ENCODE data around the gene MRTFA. TPM values are rescaled to one million over a fixed set of nuclear protein-coding genes. Genes with fewer than 3 reads are reported as not detected.
A peak's percentile ranks its signal among the peaks of the same experiment; 100 is the strongest.

The MRTFA gene
- total and polyA plus RNA-seq, 9 of the 15 experiments (the other 6 are each of a cell fraction or from before 2014, with no cell fraction given): 0.84 to 21.1 (median 3.7) TPM

DNA sequence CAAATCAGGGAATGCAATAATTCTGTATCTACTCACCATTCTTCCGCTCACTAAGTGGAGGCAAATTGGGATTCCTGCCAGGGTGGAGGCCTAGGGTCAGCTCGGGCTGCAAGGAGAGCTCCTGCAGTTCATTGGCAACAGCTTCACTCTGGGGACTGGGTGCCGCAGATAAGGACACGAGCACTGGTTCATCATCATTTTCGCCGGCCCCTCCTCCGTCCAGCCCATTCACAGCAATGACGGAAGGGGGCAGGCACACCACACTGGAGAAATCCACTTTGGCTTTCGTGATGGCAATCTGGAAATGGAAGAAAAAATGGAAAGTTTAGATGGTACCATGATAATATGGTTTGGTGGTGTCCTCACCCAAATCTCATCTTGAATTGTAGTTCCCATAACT, 84.4 kb downstream of the MRTFA start (continued):
- TF ChIP-seq, protein P1, sequence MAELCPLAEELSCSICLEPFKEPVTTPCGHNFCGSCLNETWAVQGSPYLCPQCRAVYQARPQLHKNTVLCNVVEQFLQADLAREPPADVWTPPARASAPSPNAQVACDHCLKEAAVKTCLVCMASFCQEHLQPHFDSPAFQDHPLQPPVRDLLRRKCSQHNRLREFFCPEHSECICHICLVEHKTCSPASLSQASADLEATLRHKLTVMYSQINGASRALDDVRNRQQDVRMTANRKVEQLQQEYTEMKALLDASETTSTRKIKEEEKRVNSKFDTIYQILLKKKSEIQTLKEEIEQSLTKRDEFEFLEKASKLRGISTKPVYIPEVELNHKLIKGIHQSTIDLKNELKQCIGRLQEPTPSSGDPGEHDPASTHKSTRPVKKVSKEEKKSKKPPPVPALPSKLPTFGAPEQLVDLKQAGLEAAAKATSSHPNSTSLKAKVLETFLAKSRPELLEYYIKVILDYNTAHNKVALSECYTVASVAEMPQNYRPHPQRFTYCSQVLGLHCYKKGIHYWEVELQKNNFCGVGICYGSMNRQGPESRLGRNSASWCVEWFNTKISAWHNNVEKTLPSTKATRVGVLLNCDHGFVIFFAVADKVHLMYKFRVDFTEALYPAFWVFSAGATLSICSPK (IDR thresholded peaks at IDR 0.05; ENCODE audit: borderline replicate concordance): no peak
- no peak for TF ChIP-seq ZNF274 (IDR thresholded peaks at IDR 0.05; ENCODE audit: borderline replicate concordance, low read depth, low read length)
- TF ChIP-seq PYGO2 (tag; IDR thresholded peaks at IDR 0.05): no peak
- TF ChIP-seq, protein P2, sequence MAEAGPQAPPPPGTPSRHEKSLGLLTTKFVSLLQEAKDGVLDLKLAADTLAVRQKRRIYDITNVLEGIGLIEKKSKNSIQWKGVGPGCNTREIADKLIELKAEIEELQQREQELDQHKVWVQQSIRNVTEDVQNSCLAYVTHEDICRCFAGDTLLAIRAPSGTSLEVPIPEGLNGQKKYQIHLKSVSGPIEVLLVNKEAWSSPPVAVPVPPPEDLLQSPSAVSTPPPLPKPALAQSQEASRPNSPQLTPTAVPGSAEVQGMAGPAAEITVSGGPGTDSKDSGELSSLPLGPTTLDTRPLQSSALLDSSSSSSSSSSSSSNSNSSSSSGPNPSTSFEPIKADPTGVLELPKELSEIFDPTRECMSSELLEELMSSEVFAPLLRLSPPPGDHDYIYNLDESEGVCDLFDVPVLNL (CRISPR knock-in tag; IDR thresholded peaks at IDR 0.05; ENCODE audit: low read depth): no peak
- no peak for TF ChIP-seq ZNF146 (CRISPR knock-in tag; IDR thresholded peaks at IDR 0.05; ENCODE audit: unreplicated experiment)
- no peak for TF ChIP-seq ZNF165 (CRISPR knock-in tag; IDR thresholded peaks at IDR 0.05; ENCODE audit: borderline replicate concordance)
- no peak for TF ChIP-seq RFX5 (IDR thresholded peaks at IDR 0.05; ENCODE audit: low read depth, low read length)
- TF ChIP-seq, protein P3, sequence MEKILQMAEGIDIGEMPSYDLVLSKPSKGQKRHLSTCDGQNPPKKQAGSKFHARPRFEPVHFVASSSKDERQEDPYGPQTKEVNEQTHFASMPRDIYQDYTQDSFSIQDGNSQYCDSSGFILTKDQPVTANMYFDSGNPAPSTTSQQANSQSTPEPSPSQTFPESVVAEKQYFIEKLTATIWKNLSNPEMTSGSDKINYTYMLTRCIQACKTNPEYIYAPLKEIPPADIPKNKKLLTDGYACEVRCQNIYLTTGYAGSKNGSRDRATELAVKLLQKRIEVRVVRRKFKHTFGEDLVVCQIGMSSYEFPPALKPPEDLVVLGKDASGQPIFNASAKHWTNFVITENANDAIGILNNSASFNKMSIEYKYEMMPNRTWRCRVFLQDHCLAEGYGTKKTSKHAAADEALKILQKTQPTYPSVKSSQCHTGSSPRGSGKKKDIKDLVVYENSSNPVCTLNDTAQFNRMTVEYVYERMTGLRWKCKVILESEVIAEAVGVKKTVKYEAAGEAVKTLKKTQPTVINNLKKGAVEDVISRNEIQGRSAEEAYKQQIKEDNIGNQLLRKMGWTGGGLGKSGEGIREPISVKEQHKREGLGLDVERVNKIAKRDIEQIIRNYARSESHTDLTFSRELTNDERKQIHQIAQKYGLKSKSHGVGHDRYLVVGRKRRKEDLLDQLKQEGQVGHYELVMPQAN (IDR thresholded peaks at IDR 0.05; ENCODE audit: borderline replicate concordance): no peak
- TF ChIP-seq, protein P4, sequence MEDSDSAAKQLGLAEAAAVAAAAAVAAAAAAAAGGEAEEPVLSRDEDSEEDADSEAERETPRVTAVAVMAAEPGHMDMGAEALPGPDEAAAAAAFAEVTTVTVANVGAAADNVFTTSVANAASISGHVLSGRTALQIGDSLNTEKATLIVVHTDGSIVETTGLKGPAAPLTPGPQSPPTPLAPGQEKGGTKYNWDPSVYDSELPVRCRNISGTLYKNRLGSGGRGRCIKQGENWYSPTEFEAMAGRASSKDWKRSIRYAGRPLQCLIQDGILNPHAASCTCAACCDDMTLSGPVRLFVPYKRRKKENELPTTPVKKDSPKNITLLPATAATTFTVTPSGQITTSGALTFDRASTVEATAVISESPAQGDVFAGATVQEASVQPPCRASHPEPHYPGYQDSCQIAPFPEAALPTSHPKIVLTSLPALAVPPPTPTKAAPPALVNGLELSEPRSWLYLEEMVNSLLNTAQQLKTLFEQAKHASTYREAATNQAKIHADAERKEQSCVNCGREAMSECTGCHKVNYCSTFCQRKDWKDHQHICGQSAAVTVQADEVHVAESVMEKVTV (CRISPR knock-in tag; IDR thresholded peaks at IDR 0.05): peak; percentile 65
- TF ChIP-seq, protein P5, sequence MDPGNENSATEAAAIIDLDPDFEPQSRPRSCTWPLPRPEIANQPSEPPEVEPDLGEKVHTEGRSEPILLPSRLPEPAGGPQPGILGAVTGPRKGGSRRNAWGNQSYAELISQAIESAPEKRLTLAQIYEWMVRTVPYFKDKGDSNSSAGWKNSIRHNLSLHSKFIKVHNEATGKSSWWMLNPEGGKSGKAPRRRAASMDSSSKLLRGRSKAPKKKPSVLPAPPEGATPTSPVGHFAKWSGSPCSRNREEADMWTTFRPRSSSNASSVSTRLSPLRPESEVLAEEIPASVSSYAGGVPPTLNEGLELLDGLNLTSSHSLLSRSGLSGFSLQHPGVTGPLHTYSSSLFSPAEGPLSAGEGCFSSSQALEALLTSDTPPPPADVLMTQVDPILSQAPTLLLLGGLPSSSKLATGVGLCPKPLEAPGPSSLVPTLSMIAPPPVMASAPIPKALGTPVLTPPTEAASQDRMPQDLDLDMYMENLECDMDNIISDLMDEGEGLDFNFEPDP (CRISPR knock-in tag; IDR thresholded peaks at IDR 0.05): no peak
- TF ChIP-seq YY1 (IDR thresholded peaks at IDR 0.05; ENCODE audit: borderline replicate concordance in 1 of 3, control insufficient read depth in 1 of 3, extremely low read depth in 1 of 3, insufficient read depth in 3 of 3, insufficient read length in 1 of 3, insufficient replicate concordance in 2 of 3, low read depth in 1 of 3, low read length in 2 of 3): no peak
- no peak for TF ChIP-seq CBFB (CRISPR knock-in tag; IDR thresholded peaks at IDR 0.05)
- TF ChIP-seq GABPA (tag; conservative IDR thresholded peaks at IDR 0.05; ENCODE audit: low read depth): no peak
- no peak for TF ChIP-seq ZNF444 (CRISPR knock-in tag; IDR thresholded peaks at IDR 0.05)
- no peak for TF ChIP-seq PHB2 (IDR thresholded peaks at IDR 0.05; ENCODE audit: low read depth)
- no peak for TF ChIP-seq ZNF184 (CRISPR knock-in tag; IDR thresholded peaks at IDR 0.05)
- TF ChIP-seq, protein P6, sequence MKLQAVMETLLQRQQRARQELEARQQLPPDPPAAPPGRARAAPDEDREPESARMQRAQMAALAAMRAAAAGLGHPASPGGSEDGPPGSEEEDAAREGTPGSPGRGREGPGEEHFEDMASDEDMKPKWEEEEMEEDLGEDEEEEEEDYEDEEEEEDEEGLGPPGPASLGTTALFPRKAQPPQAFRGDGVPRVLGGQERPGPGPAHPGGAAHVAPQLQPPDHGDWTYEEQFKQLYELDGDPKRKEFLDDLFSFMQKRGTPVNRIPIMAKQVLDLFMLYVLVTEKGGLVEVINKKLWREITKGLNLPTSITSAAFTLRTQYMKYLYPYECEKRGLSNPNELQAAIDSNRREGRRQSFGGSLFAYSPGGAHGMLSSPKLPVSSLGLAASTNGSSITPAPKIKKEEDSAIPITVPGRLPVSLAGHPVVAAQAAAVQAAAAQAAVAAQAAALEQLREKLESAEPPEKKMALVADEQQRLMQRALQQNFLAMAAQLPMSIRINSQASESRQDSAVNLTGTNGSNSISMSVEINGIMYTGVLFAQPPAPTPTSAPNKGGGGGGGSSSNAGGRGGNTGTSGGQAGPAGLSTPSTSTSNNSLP (IDR thresholded peaks at IDR 0.05; ENCODE audit: borderline replicate concordance, low read depth, low read length): no peak; the same call in 1 of the 2 replicates
